ENCODE data around the gene BSPH1.
"Not testable (repeated sequence)": the region's sequence is repeated elsewhere in the genome, so short reads cannot be mapped to it uniquely, and the experiment has no call there.

Gene BSPH1

GRCh38 chr19:47996230-47996727, 4.3 kb upstream of the BSPH1 start:
- DNase-seq (ENCODE audit: low read depth) = no peak
- no peak for TF ChIP-seq CTCF (conservative IDR thresholded peaks at IDR 0.05; ENCODE audit: low read length)
- H3K4me3 ChIP-seq (ENCODE audit: low read length) = no peak overlapping the region

DNA sequence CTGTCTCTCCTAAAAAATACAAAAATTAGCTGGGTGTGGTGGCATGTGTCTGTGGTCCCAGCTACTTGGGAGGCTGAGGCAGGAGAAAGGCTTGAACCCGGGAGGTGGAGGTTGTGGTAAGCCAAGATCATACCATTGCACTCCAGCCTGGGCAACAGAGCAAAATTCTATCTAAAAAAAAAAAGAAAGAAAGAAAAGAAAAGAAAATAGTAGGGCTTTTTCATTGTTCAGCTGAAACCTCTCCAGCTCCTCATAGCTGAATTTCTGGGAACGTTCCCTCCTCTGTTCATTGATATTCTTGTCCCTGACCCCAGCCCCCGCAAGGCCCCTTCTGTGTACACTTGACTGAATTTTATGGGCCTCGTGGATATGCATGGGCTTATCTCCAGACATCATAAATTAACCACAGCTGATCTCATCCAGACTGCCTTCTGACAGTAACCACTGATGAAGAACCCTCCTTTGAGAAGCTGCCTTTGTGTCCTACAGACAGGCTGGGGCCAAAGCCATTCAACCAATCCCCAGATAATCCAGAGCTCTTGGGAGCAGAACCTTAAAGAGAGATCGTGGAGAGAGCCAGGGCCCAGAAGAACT, 2.3 kb upstream of the BSPH1 start, which contains the start of gene ELSPBP1:
TSS of gene ELSPBP1 (plus strand) at position 424 of the 594 bp plus-strand sequence. CDS start 14,036 bp downstream, outside the sequence.
- DNase-seq (ENCODE audit: low read depth) = no peak
- H3K4me3 ChIP-seq (ENCODE audit: low read length) = no peak within 1 kb of the TSS
- no peak for TF ChIP-seq CTCF (conservative IDR thresholded peaks at IDR 0.05; ENCODE audit: low read length)

- DNase-seq (ENCODE audit: low read depth) = no peak
- H3K4me3 ChIP-seq (ENCODE audit: low read length) = no peak overlapping the region
- TF ChIP-seq CTCF (conservative IDR thresholded peaks at IDR 0.05; ENCODE audit: low read length) = no peak
Observed at GRCh38 chr19:47991191-47991808, 670 bp downstream of the BSPH1 start.

GRCh38 chr19:47973529-47973928, 18.4 kb downstream of the BSPH1 start:
- no peak for DNase-seq (ENCODE audit: low read depth)
- no peak overlapping the region for H3K4me3 ChIP-seq (ENCODE audit: low read length)
- TF ChIP-seq CTCF (conservative IDR thresholded peaks at IDR 0.05; ENCODE audit: low read length) = no peak

DNA sequence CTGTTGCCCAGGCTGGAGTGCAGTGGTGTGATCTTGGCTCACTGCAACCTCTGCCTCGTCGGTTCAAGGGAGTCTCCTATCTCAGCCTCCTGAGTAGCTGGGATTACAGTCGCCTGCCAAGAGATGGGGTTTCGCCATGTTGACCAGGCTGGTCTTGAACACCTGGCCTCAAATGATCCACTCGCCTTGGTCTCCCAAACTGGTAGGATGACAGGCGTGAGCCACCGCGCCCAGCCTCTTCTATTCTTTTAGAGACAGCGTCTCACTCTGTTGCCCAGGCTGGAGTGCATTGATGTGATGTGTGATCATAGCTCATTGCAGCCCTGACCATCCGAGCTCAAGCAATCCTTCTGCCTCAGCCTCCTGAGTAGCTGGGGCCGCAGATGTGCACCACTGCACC, 36.0 kb downstream of the BSPH1 start:
- not testable (repeated sequence) for DNase-seq (ENCODE audit: low read depth)

DNA sequence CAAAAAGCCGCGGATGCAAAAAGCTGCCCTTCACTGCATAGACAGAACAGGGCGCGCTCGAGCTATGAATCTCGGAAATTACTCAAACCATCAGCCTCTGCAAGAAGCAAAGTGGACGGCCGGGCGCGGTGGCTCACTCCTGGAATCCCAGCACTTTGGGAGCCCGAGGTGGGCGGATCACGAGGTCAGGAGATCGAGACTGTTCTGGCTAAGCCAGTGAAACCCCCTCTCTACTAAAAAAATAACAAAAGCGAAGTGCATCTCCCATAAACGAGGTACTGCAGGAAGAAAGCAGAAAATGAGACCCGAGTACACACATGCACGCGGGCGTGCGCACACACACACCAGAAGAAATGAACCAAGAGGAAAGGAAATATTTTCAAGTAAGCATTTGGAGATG, 39.8 kb downstream of the BSPH1 start:
- H3K4me3 ChIP-seq (ENCODE audit: low read length); DNase-seq (ENCODE audit: low read depth): not testable (repeated sequence)

More for the DNA sequence above, 36.0 kb downstream of the BSPH1 start:
- H3K4me3 ChIP-seq (ENCODE audit: low read length) = not testable (repeated sequence)

DNA sequence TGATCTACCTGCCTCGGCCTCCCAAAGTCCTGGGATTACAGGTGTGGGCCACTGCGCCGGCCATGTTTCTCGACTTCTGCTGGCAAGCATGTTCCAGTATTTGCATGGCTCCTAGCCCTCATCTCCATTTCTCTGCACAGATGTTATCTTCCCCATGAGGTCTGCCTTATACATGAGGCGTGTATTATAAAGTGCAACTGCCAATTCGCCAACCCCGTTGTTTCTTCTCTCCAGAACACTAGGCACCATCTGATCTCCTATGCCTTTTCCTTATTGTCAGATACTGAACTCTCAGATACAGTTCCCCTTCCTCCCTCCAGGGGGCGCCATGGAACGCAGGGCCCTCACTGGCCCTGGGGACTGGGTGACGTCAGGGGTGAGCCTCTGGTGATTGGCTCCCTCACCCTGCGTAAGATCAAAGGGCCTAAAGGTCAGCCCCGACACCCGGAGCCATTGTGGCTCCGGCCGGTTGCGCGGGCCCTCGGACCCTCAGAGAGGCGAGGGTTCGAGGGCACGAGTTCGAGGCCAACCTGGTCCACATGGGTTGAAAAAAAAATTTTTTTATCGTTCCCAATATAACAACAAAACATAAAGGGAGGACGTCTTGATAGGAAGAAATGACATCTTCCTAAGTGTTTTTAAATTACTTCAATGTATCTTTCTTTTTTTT, 42.0 kb downstream of the BSPH1 start:
- not testable (repeated sequence) for DNase-seq (ENCODE audit: low read depth); H3K4me3 ChIP-seq (ENCODE audit: low read length)
- TF ChIP-seq CTCF (conservative IDR thresholded peaks at IDR 0.05; ENCODE audit: low read length) = peak; percentile 5; the same call in 1 of the 2 replicates

DNA sequence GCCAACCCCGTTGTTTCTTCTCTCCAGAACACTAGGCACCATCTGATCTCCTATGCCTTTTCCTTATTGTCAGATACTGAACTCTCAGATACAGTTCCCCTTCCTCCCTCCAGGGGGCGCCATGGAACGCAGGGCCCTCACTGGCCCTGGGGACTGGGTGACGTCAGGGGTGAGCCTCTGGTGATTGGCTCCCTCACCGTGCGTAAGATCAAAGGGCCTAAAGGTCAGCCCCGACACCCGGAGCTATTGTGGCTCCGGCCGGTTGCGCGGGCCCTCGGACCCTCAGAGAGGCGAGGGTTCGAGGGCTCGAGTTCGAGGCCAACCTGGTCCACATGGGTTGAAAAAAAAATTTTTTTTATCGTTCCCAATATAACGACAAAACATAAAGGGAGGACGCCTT, 63.4 kb downstream of the BSPH1 start:
- H3K4me3 ChIP-seq (ENCODE audit: low read length); DNase-seq (ENCODE audit: low read depth): not testable (repeated sequence)

DNA sequence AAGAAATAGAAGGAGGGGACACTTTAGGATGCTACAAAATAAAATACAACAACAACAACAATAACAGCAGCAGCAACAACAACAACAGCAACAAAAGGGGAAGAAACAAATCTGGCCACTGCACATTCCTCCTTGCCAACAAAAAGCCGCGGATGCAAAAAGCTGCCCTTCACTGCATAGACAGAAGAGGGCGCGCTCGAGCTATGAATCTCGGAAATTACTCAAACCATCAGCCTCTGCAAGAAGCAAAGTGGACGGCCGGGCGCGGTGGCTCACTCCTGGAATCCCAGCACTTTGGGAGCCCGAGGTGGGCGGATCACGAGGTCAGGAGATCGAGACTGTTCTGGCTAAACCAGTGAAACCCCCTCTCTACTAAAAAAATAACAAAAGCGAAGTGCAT, 71.9 kb downstream of the BSPH1 start:
- not testable (repeated sequence) for H3K4me3 ChIP-seq (ENCODE audit: low read length); DNase-seq (ENCODE audit: low read depth)
